A549 treated with Mapracorat at 1 μM for 4 hours (cell line): Measurements from ENCODE around the gene IFI44. TPM values are rescaled to one million over a fixed set of nuclear protein-coding genes. Genes with fewer than 3 reads are reported as not detected.

Source experiments
- total RNA-seq: library from RNA; stranded (reverse); fragments of 200-300 nt; extraction: Qiagen RNA extraction; gene quantifications from 5 replicates; pipeline ENCODE4 v1.2.3, GENCODE V29; 2022

Gene IFI44, protein sequence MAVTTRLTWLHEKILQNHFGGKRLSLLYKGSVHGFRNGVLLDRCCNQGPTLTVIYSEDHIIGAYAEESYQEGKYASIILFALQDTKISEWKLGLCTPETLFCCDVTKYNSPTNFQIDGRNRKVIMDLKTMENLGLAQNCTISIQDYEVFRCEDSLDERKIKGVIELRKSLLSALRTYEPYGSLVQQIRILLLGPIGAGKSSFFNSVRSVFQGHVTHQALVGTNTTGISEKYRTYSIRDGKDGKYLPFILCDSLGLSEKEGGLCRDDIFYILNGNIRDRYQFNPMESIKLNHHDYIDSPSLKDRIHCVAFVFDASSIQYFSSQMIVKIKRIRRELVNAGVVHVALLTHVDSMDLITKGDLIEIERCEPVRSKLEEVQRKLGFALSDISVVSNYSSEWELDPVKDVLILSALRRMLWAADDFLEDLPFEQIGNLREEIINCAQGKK
- 0.24 to 0.84 TPM (median 0.60 TPM) in 5 replicates for total RNA-seq

DNA sequence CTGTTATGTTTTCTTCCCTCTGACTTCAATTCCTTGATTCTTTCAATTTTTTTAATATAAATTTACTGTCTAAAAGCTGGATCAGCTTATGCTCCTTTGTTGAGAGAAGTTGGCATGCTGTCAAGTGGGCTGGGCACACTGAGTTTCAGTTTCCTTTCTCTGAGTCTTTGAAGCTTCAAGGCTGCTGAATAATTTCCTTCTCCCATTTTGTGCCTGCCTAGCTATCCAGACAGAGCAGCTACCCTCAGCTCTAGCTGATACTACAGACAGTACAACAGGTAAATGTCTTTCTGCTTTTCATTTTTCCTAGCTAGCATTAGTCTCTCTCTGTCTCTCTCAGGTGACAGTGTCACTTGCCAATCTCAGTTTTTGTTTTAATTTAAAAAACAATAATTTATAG is at the start of gene IFI44:
TSS of gene IFI44 (plus strand) at position 204 of the 400 bp plus-strand sequence. CDS start 365 bp downstream, outside the sequence.

DNA sequence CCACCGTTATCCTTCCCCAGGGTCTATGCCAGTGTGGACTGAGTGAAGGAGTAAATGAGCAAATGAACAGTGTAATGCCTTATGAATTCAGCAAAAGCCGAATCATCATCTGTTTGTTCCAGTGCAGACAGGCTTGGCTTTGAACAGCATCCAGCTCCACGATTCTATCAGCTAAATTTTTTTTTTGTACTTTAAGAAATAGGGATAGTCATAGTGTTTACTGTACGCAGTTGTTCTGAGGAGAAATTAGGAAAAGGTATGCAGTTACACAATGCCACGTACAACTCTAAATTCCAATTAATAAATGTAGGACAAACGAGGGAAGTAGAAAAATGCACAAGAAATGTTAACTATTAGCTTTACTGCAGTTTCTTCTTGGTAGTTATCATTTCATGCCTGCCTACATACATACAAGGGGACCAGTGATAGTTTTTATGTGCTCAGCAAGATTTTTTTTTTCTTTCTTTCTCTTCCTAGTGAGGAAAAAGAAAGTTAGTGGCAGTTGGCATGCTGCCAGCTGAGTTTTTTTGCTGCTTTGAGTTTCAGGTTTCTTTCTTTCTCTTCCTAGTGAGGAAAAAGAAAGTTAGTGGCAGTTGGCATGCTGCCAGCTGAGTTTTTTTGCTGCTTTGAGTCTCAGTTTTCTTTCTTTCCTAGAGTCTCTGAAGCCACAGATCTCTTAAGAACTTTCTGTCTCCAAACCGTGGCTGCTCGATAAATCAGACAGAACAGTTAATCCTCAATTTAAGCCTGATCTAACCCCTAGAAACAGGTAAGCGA is 29.6 kb upstream of the IFI44 start, which contains the start of gene IFI44L:
TSS of gene IFI44L (plus strand) at position 646 of the 777 bp plus-strand sequence. CDS start 7,468 bp downstream, outside the sequence.

Other genes starting within 250 kb of the IFI44 start
- gene PTGFR, start 158.9 kb upstream of the IFI44 start, total RNA-seq = not detected in 5 replicates
- gene IFI44L, start 29.4 kb upstream of the IFI44 start, total RNA-seq = not detected in 5 replicates